ENCODE measurements around the gene PIP4K2C. TPM values are rescaled to one million over a fixed set of nuclear protein-coding genes. Genes with fewer than 3 reads are reported as not detected.

PIP4K2C gene
- total and polyA plus RNA-seq, 2 of the 4 experiments (the other 2 are of a cell fraction): 12.5 to 23.1 TPM

DNA sequence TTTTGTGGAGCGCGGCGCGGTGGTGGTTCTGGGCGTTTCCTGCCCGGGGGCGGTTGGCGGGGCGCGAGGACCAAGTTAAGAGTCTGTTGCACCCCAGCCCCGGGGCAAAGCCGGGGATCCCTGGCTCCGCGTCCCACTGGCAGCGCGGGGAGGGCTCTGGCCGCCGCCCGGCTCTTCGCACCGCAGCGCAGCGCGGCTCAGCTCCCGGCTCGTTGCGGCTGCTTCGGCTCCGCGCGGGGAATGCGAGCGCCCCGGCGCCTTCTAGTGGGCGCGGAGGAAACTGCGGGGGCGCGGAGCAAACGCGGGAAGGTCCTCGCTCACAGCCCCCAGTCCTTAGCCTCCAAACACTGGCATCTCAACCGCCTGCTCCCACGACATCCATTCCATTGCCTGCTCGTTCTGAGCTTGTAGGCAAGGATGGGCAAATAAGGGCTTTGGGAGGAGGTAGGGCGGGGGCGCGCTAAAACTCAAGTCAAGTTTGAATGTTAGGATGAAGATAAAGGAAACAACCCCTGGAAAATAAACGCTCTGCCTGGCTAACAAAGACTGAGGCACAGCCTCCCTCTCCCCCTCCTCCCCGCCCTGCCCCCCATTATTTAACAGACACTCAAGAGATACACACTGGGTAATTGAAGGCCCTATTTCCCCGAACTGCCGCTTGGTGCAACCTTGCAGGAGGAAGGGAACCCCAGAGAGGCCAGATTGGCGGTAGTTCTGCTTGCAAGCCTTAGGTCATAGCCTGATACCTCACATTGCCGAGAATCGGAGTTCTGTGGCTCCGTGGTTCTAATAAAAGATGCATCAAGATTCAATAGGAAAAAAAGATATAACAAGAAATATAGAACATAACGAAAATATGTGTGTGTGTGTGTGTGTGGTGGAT is 42.2 kb downstream of the PIP4K2C start, which contains the start of gene B4GALNT1:
TSS of gene B4GALNT1 (minus strand) at position 244 of the 883 bp plus-strand sequence. CDS start 1,069 bp downstream, outside the sequence.
- 4% methylated on average over 27 of the region's 58 CpGs; no CpG with 5 or more reads in 1 of the 2 experiments for WGBS, 2 experiments (ENCODE audit: extremely low coverage in 2 of 2, insufficient read length in 1 of 2)
- Histone ChIP-seq H3K9me1 (ENCODE audit: insufficient read depth, low read length) (no peaks in the 10 kb centered on the region), H3K9ac (ENCODE audit: low read depth, low read length) (no peak within 1 kb of the TSS), H2BK120ac (ENCODE audit: low read depth, low read length) (no peak within 1 kb of the TSS), H3K56ac (ENCODE audit: extremely low read depth, insufficient read depth, low read length) (no peak within 1 kb of the TSS), H2AFZ (replicated peaks; ENCODE audit: low read length, poor library complexity) (peak within 1 kb of the TSS; percentile 92), H3K4me3 (ENCODE audit: insufficient read depth, low read depth, low read length) (peak within 1 kb of the TSS; percentile 43), H2BK15ac (ENCODE audit: low read depth, low read length) (no peak within 1 kb of the TSS), H2BK20ac (ENCODE audit: low read depth, low read length) (no peak within 1 kb of the TSS), H3K4me1 (ENCODE audit: control insufficient read depth, insufficient read depth, low read length) (0 out of 2 replicates have a peak, but pooled peaks cover 2% of the 10 kb centered on the region), H4K5ac (ENCODE audit: low read depth, low read length) (no peak within 1 kb of the TSS), H3K4me2 (ENCODE audit: low read depth, low read length) (peak within 1 kb of the TSS; percentile 81), H2AK9ac (replicated peaks; ENCODE audit: low read depth, low read length, poor library complexity) (peak within 1 kb of the TSS; percentile 63), H3K9me3 (ENCODE audit: control insufficient read depth, insufficient read depth, low read length) (no peaks in the 10 kb centered on the region), H3K4ac (ENCODE audit: low read depth, low read length) (no peak within 1 kb of the TSS), H3K14ac (replicated peaks; ENCODE audit: low read depth, low read length) (no peak within 1 kb of the TSS), H4K91ac (ENCODE audit: insufficient read depth, low read depth, low read length) (no peak within 1 kb of the TSS), H2BK5ac (ENCODE audit: low read depth, low read length, poor library complexity, severe bottlenecking) (no peak within 1 kb of the TSS), H3K79me1 (ENCODE audit: low read depth in 1 of 2, low read length in 2 of 2) (no peaks in the 10 kb centered on the region), H4K8ac (ENCODE audit: low read depth in 2 of 2, low read length in 2 of 2) (no peak within 1 kb of the TSS), H2AK5ac (ENCODE audit: low read depth, low read length) (no peak within 1 kb of the TSS), H3K36me3 (ENCODE audit: control insufficient read depth, insufficient read depth, low read length) (no peaks in the 10 kb centered on the region), H3K27me3 (ENCODE audit: control insufficient read depth, insufficient read depth, low read length) (peaks cover 39% of the 10 kb centered on the region), H3K18ac (ENCODE audit: low read depth, low read length) (no peak within 1 kb of the TSS), H3K23ac (ENCODE audit: low read depth, low read length) (0 out of 2 replicates have a peak within 1 kb of the TSS, but pooled peaks have one; percentile 76), H3K27ac (ENCODE audit: insufficient read depth, low read length) (no peak within 1 kb of the TSS), H4K20me1 (ENCODE audit: insufficient read depth, low read length) (no peaks in the 10 kb centered on the region; the same call in 1 of the 2 replicates)
- in situ Hi-C loops (cut with MboI; ENCODE audit: low sequenced_read_pairs) (no loop called here), intact Hi-C loops (cut with micrococcal nuclease) (loop anchor here (1.0 to 2.0 kb wide), 2 partner anchors 50 to 60 kb away; no protein-coding TSS in a partner anchor), dilution Hi-C loops (cut with HindIII; ENCODE audit: low sequenced_read_pairs, unreplicated experiment) (no loop called here)
- DNase-seq (peak; percentile 45), ATAC-seq (ENCODE audit: low read depth) (peak; percentile 97)
- ChIA-PET POLR2A (ENCODE audit: unreplicated experiment) (interaction anchor here (0.6 kb wide), 1 partner anchor 121 kb away, joined by 5 read pairs; no protein-coding TSS in a partner anchor), CTCF (interaction anchor here (0.6 to 1.5 kb wide), 14 partner anchors 10 to 1123 kb away, joined by 3 to 11 read pairs (median 4); partner anchors contain the start of gene PIP4K2C)
- no TSS peak for BruUV-seq (replicated peaks)
- TF ChIP-seq MAFK (IDR thresholded peaks at IDR 0.05; ENCODE audit: low read depth, low read length) (no peak), RCOR1 (IDR thresholded peaks at IDR 0.05; ENCODE audit: insufficient replicate concordance, low read length) (no peak), MAZ (IDR thresholded peaks at IDR 0.05; ENCODE audit: borderline replicate concordance, low read depth, low read length) (peak; percentile 78; the same call in 1 of the 2 replicates), ELK1 (IDR thresholded peaks at IDR 0.05; ENCODE audit: borderline replicate concordance, low read depth, low read length) (no peak), USF2 (IDR thresholded peaks at IDR 0.05; ENCODE audit: low read depth, low read length) (no peak), RAD21 (IDR thresholded peaks at IDR 0.05; ENCODE audit: low read length) (peak; percentile 64), CEBPB (IDR thresholded peaks at IDR 0.05; ENCODE audit: low read depth, low read length) (no peak), CHD1 (IDR thresholded peaks at IDR 0.05; ENCODE audit: low read depth, low read length) (no peak), NFE2L2 (IDR thresholded peaks at IDR 0.05; ENCODE audit: low read depth, low read length) (no peak), SMC3 (IDR thresholded peaks at IDR 0.05; ENCODE audit: low read depth, low read length) (peak; percentile 62), BHLHE40 (IDR thresholded peaks at IDR 0.05; ENCODE audit: low read depth, low read length) (no peak), RFX5 (IDR thresholded peaks at IDR 0.05; ENCODE audit: low read depth, low read length) (no peak), CTCF (conservative IDR thresholded peaks at IDR 0.05; ENCODE audit: low read depth, low read length) (peak; percentile 81)

All from IMR-90 (cell line).